Measurements from ENCODE around the gene XIST.

Gene XIST

GRCh38 chrX:73828080-73828720 is 24.3 kb downstream of the XIST start (continued):
- TF ChIP-seq ZNF341 (tag by site-specific recombination; IDR thresholded peaks at IDR 0.05; ENCODE audit: low read depth) (peak; percentile 39), ZEB2 (tag by site-specific recombination; IDR thresholded peaks at IDR 0.05) (peak; percentile 24; the same call in 1 of the 2 replicates), ZNF660 (tag by site-specific recombination; IDR thresholded peaks at IDR 0.05) (0 out of 2 replicates have a peak, but pooled peaks have one; percentile 42), ZXDB (tag by site-specific recombination; IDR thresholded peaks at IDR 0.05) (no peak), MEIS1 (CRISPR knock-in tag; IDR thresholded peaks at IDR 0.05; ENCODE audit: borderline replicate concordance) (no peak), ZNF585B (tag by site-specific recombination; IDR thresholded peaks at IDR 0.05) (no peak), ZNF610 (tag by site-specific recombination; IDR thresholded peaks at IDR 0.05; ENCODE audit: borderline replicate concordance) (no peak)

- no peak overlapping the region for H3K4me3 ChIP-seq (ENCODE audit: low read depth, low read length)
- ChIA-PET CTCF (no interaction called here), POLR2A (no interaction called here)
- H3K36me3 ChIP-seq (ENCODE audit: control insufficient read depth in 2 of 2, insufficient read depth in 1 of 2, low read length in 2 of 2), result peaks cover 96 to 99% of the 10 kb centered on the region in 2 experiments
- TF ChIP-seq PRDM4 (tag by site-specific recombination; IDR thresholded peaks at IDR 0.05) (peak; percentile 13; the same call in 1 of the 2 replicates), ZNF366 (tag by site-specific recombination; conservative IDR thresholded peaks at IDR 0.05) (peak; percentile 58), ZNF791 (tag by site-specific recombination; IDR thresholded peaks at IDR 0.05) (no peak), GLI4 (tag by site-specific recombination; IDR thresholded peaks at IDR 0.05) (peak; percentile 65; the same call in 1 of the 2 replicates), ZSCAN23 (tag by site-specific recombination; IDR thresholded peaks at IDR 0.05) (no peak), FEZF1 (tag by site-specific recombination; IDR thresholded peaks at IDR 0.05) (peak; percentile 5; the same call in 1 of the 2 replicates), ZNF239 (tag by site-specific recombination; IDR thresholded peaks at IDR 0.05) (0 out of 2 replicates have a peak, but pooled peaks have one; percentile 50), ZNF18 (tag by site-specific recombination; IDR thresholded peaks at IDR 0.05) (0 out of 2 replicates have a peak, but pooled peaks have one; percentile 8), ZNF580 (tag by site-specific recombination; IDR thresholded peaks at IDR 0.05) (0 out of 2 replicates have a peak, but pooled peaks have one; percentile 7), PRDM1 (tag by site-specific recombination; IDR thresholded peaks at IDR 0.05) (peak; percentile 91), ZNF555 (tag by site-specific recombination; conservative IDR thresholded peaks at IDR 0.05) (no peak), ZNF341 (tag by site-specific recombination; IDR thresholded peaks at IDR 0.05; ENCODE audit: low read depth) (peak; percentile 75)
- no peaks in the 10 kb centered on the region for H3K9me3 ChIP-seq (ENCODE audit: control insufficient read depth, insufficient read depth, low read depth, low read length)
- peaks cover 91% of the 10 kb centered on the region for H3K4me1 ChIP-seq (ENCODE audit: control insufficient read depth, insufficient read depth, low read length)
- peak overlapping the region; percentile 72 for H3K27ac ChIP-seq (ENCODE audit: extremely low read depth, low read depth, low read length)
Measured at GRCh38 chrX:73827406-73827805, 25.1 kb downstream of the XIST start.

GRCh38 chrX:73826996-73827395 is 25.5 kb downstream of the XIST start:
- peaks cover 91% of the 10 kb centered on the region for H3K4me1 ChIP-seq (ENCODE audit: control insufficient read depth, insufficient read depth, low read length)
- CTCF ChIA-PET, result no interaction called here

More at GRCh38 chrX:73826996-73827395, 25.5 kb downstream of the XIST start:
- TF ChIP-seq ZNF211 (tag by site-specific recombination; IDR thresholded peaks at IDR 0.05; ENCODE audit: low read depth) (no peak), ZNF169 (tag by site-specific recombination; IDR thresholded peaks at IDR 0.05) (no peak), ZNF600 (tag by site-specific recombination; IDR thresholded peaks at IDR 0.05) (peak; percentile 77), HIC1 (tag by site-specific recombination; IDR thresholded peaks at IDR 0.05) (peak; percentile 85)
- POLR2A ChIA-PET, result no interaction called here
- H3K9me3 ChIP-seq (ENCODE audit: control insufficient read depth, insufficient read depth, low read depth, low read length), result no peaks in the 10 kb centered on the region
- peak overlapping the region; percentile 72 for H3K27ac ChIP-seq (ENCODE audit: extremely low read depth, low read depth, low read length)
- H3K36me3 ChIP-seq (ENCODE audit: control insufficient read depth in 2 of 2, insufficient read depth in 1 of 2, low read length in 2 of 2), result peaks cover 97 to 99% of the 10 kb centered on the region in 2 experiments
- no peak overlapping the region for H3K4me3 ChIP-seq (ENCODE audit: low read depth, low read length)
